K562 (cell line): Measurements from ENCODE around the gene GPR68. TPM values are rescaled to one million over a fixed set of nuclear protein-coding genes. Genes with fewer than 3 reads are reported as not detected.

Experiments
- BCL6 ChIP-seq: fragments of 250-450 bp; sonication (Bioruptor Pico); IDR thresholded peaks from 2 replicates; pipeline ENCODE4 v1.4.0; 2020
- CTBP1 ChIP-seq: fragments of 450-650 bp; IDR thresholded peaks from 2 replicates; pipeline ENCODE4 v1.6.1; 2016; ENCODE audit warnings: borderline replicate concordance
- CXXC5 ChIP-seq: fragments of 250-450 bp; sonication (Bioruptor Pico); IDR thresholded peaks from 2 replicates; pipeline ENCODE4 v1.8.0; 2022; ENCODE audit warnings: inconsistent platforms, mild to moderate bottlenecking, moderate library complexity
- DNMT1 ChIP-seq: fragments of 450-650 bp; IDR thresholded peaks from 2 replicates; pipeline ENCODE4 v1.6.1; 2016; ENCODE audit warnings: antibody characterized with exemption, mild to moderate bottlenecking
- ELF1 ChIP-seq: fragments of 200-800 bp; sonication (Bioruptor generic); IDR thresholded peaks from 2 replicates; pipeline ENCODE4 v1.6.1; 2016; ENCODE audit warnings: missing genetic modification characterization, missing compliant biosample characterization
- ERF ChIP-seq: fragments of 450-650 bp; formaldehyde crosslinking; IDR thresholded peaks from 2 replicates; pipeline ENCODE4 v1.4.0; 2020; ENCODE audit warnings: mild to moderate bottlenecking, mixed read lengths
- ETV1 ChIP-seq: fragments of 450-650 bp; conservative IDR thresholded peaks from 2 replicates; pipeline ENCODE4 v1.6.1; 2016; ENCODE audit warnings: missing genetic modification characterization, control low read depth, low read depth, missing compliant biosample characterization
- HNRNPK ChIP-seq: fragments of 200-400 bp; formaldehyde crosslinking; IDR thresholded peaks from one replicate; pipeline ENCODE4 v1.6.1; 2018; ENCODE audit warnings: mild to moderate bottlenecking, low read depth, low read length; ENCODE audit not compliant: poor library complexity, severe bottlenecking
- HNRNPL ChIP-seq: fragments of 200-400 bp; formaldehyde crosslinking; IDR thresholded peaks from 2 replicates; pipeline ENCODE4 v1.6.1; 2017; ENCODE audit warnings: low read depth, mild to moderate bottlenecking, low read length
- HOXB6 ChIP-seq: fragments of 250-450 bp; sonication (Bioruptor Pico); IDR thresholded peaks from 2 replicates; pipeline ENCODE4 v1.5.1; 2022; ENCODE audit warnings: mild to moderate bottlenecking, borderline replicate concordance
- KDM1A ChIP-seq, 2 experiments: fragments of 450-650 bp; IDR thresholded peaks; 2 replicates each; pipeline ENCODE4 v1.6.1; 2016; ENCODE audit warnings: mild to moderate bottlenecking in 2 of 2
- L3MBTL2 ChIP-seq: fragments of 450-650 bp; IDR thresholded peaks from 2 replicates; pipeline ENCODE4 v1.6.1; 2016; ENCODE audit warnings: mild to moderate bottlenecking, moderate library complexity
- MAFG ChIP-seq: fragments of 450-650 bp; conservative IDR thresholded peaks from 2 replicates; pipeline ENCODE4 v1.6.1; 2016; ENCODE audit warnings: missing genetic modification characterization, missing compliant biosample characterization
- MEF2A ChIP-seq: IDR thresholded peaks from 2 replicates; pipeline ENCODE4 v1.6.1; 2011; ENCODE audit warnings: low read depth, mild to moderate bottlenecking, low read length, moderate library complexity; ENCODE audit not compliant: control insufficient read depth
- MEIS2 ChIP-seq: fragments of 450-650 bp; IDR thresholded peaks from 2 replicates; pipeline ENCODE4 v1.6.1; 2014; ENCODE audit warnings: mild to moderate bottlenecking; ENCODE audit not compliant: partially characterized antibody
- MYC ChIP-seq, 2 experiments: fragments of 250-450 bp in 1 of 2; sonication (Bioruptor Pico) in 1 of 2; IDR thresholded peaks; 2 replicates each; pipeline versions ENCODE4 v1.5.1 to v1.6.1; 2012 to 2021; ENCODE audit warnings: low read depth in 2 of 2, borderline replicate concordance in 1 of 2, improper control_type of control experiment in 1 of 2, low read length in 1 of 2, mild to moderate bottlenecking in 1 of 2, moderate library complexity in 1 of 2
- PBX2 ChIP-seq, 2 experiments: IDR thresholded peaks in 1 of 2; conservative IDR thresholded peaks in 1 of 2; 2 replicates each; pipeline ENCODE4 v1.6.1; 2016; ENCODE audit warnings: low read depth in 2 of 2, mild to moderate bottlenecking in 1 of 2, missing compliant biosample characterization in 1 of 2, missing genetic modification characterization in 1 of 2, moderate library complexity in 1 of 2
- POLR2AphosphoS2 ChIP-seq: IDR thresholded peaks from 2 replicates; pipeline ENCODE4 v1.6.1; 2012; ENCODE audit warnings: low read length, improper control_type of control experiment
- RFX7 ChIP-seq: fragments of 250-450 bp; sonication (Bioruptor Pico); IDR thresholded peaks from 2 replicates; pipeline ENCODE4 v1.5.1; 2021; ENCODE audit warnings: mild to moderate bottlenecking
- RNF2 ChIP-seq: sonication (generic); IDR thresholded peaks from 2 replicates; pipeline ENCODE4 v1.6.1; 2016
- THRA ChIP-seq: fragments of 450-650 bp; IDR thresholded peaks from 2 replicates; pipeline ENCODE4 v1.6.1; 2017; ENCODE audit warnings: mild to moderate bottlenecking, moderate library complexity
- ZNF212 ChIP-seq: fragments of 450-650 bp; formaldehyde crosslinking; IDR thresholded peaks from 2 replicates; pipeline ENCODE4 v1.4.0; 2020; ENCODE audit warnings: mild to moderate bottlenecking
- ZNF253 ChIP-seq: fragments of 250-450 bp; sonication (Bioruptor Pico); conservative IDR thresholded peaks from 2 replicates; pipeline ENCODE4 v1.6.1; 2021; ENCODE audit warnings: mild to moderate bottlenecking
- ZNF311 ChIP-seq: fragments of 250-450 bp; sonication (Bioruptor Pico); IDR thresholded peaks from 2 replicates; pipeline ENCODE4 v1.4.0; 2020; ENCODE audit warnings: mild to moderate bottlenecking, moderate library complexity
- ZNF511 ChIP-seq: sonication (generic); formaldehyde crosslinking; IDR thresholded peaks from 2 replicates; pipeline ENCODE4 v1.8.0; 2022; ENCODE audit warnings: mild to moderate bottlenecking, missing genetic modification reagents
- ZNF644 ChIP-seq: fragments of 200-800 bp; sonication (Bioruptor generic); IDR thresholded peaks from 2 replicates; pipeline ENCODE4 v1.6.1; 2016; ENCODE audit warnings: low read depth, missing genetic modification characterization, missing compliant biosample characterization
- polyA plus RNA-seq, 8 experiments: library from polyadenylated mRNA; depleted of rRNA in 4 of 8; stranded (reverse) in 5 of 8; unstranded in 3 of 8; fragments of >200 nt; fragmentation: Nextera tagmentation in 2 of 8; fragmentation: Illumina TruSeq in 1 of 8; extraction: Ambion mirVana in 2 of 8; extraction: Trizol in 1 of 8; gene quantifications; 2 replicates each; pipeline versions ENCODE4 v1.2.1 to v1.2.3, GENCODE V29; 2011 to 2014; ENCODE audit warnings: inconsistent platforms in 1 of 8, missing spikeins in 1 of 8
- total RNA-seq, 7 experiments: library from RNA; depleted of rRNA in 6 of 7; stranded (reverse); fragments of >200 nt in 6 of 7; fragmentation: Illumina TruSeq in 2 of 7; extraction: Trizol in 2 of 7; gene quantifications; 2 replicates each; pipeline versions ENCODE4 v1.2.1 to v1.2.3, GENCODE V29; 2011 to 2021; ENCODE audit warnings: low replicate concordance in 1 of 7

Gene GPR68
- total and polyA plus RNA-seq, 9 of the 15 experiments (the other 6 are each of a cell fraction or from before 2014, with no cell fraction given) = 0.41 to 9.4 (median 3.7) TPM

- TF ChIP-seq THRA (no peak), DNMT1 (no peak), CTBP1 (peak; percentile 41; the same call in 1 of the 2 replicates), POLR2AphosphoS2 (no peak), L3MBTL2 (0 out of 2 replicates have a peak, but pooled peaks have one; percentile 37), HNRNPL (no peak), MEIS2 (peak; percentile 81), ELF1 (0 out of 2 replicates have a peak, but pooled peaks have one; percentile 11), HNRNPK (no peak), MYC (IDR thresholded peaks at IDR 0.05; ENCODE audit: low read depth, low read length) (peak; percentile 79), MYC (CRISPR knock-in tag; IDR thresholded peaks at IDR 0.05; ENCODE audit: borderline replicate concordance, low read depth) (peak; percentile 97), KDM1A (IDR thresholded peaks at IDR 0.05) (peak; percentile 46 to 54), ZNF311 (peak; percentile 99), ETV1 (tag) (peak; percentile 61), MAFG (tag) (peak; percentile 54), CXXC5 (CRISPR knock-in tag) (peak; percentile 94), HOXB6 (CRISPR knock-in tag) (no peak), PBX2 (CRISPR knock-in tag; IDR thresholded peaks at IDR 0.05; ENCODE audit: low read depth) (no peak), PBX2 (tag; conservative IDR thresholded peaks at IDR 0.05; ENCODE audit: low read depth) (peak; percentile 55), BCL6 (CRISPR knock-in tag) (peak; percentile 96), ZNF253 (CRISPR knock-in tag) (0 out of 2 replicates have a peak, but pooled peaks have one; percentile 55), ZNF511 (CRISPR knock-in tag) (no peak), RFX7 (CRISPR knock-in tag) (peak; percentile 74; the same call in 1 of the 2 replicates), ZNF212 (CRISPR knock-in tag) (peak; percentile 83; the same call in 1 of the 2 replicates), MEF2A (peak; percentile 86), ERF (CRISPR knock-in tag) (peak; percentile 99), ZNF644 (peak; percentile 98), RNF2 (peak; percentile 60; the same call in 1 of the 2 replicates)
Measured at GRCh38 chr14:91267965-91268437, 23.5 kb upstream of the GPR68 start (continued).
